Fibroblast of mammary gland (primary cell): ENCODE data around the gene UBAC2.

ENCODE experiments used
- DNase-seq: peaks from one replicate; pipeline ENCODE4 v3.0.0-alpha.2; 2010; ENCODE audit warnings: low read depth
- H3K4me3 ChIP-seq: 2 replicates; pipeline ENCODE4 v1.5.1; 2011; ENCODE audit warnings: low read depth, mild to moderate bottlenecking, low read length, moderate library complexity; ENCODE audit not compliant: control insufficient read depth
- TF ChIP-seq, protein P1 (sequence below): conservative IDR thresholded peaks from 2 replicates; pipeline ENCODE4 v1.5.1; 2011; ENCODE audit warnings: low read depth, low read length, inconsistent platforms; ENCODE audit not compliant: control insufficient read depth, insufficient read depth

UBAC2 gene

DNA sequence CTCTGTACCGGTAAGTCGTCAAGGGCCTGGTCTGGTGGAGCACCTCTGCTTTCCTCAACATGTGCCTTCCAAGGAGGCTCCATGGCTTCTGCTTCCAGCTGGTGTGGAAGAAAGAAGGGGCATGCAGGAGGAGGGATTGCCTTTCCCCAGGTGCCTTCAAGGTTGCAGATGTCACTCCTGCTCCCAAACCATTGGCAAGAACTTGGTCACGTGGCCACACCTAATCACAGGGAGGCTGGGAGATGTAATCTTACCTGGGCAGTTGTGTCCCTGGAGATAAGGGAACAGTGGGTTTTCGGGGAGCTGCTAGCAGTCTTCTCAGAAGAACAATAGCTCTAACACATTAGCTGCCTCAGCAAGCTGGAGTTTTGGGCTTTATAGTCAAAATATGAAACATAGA lies 67.3 kb downstream of the UBAC2 start:
- H3K4me3 ChIP-seq = no peak overlapping the region
- TF ChIP-seq, protein P1, sequence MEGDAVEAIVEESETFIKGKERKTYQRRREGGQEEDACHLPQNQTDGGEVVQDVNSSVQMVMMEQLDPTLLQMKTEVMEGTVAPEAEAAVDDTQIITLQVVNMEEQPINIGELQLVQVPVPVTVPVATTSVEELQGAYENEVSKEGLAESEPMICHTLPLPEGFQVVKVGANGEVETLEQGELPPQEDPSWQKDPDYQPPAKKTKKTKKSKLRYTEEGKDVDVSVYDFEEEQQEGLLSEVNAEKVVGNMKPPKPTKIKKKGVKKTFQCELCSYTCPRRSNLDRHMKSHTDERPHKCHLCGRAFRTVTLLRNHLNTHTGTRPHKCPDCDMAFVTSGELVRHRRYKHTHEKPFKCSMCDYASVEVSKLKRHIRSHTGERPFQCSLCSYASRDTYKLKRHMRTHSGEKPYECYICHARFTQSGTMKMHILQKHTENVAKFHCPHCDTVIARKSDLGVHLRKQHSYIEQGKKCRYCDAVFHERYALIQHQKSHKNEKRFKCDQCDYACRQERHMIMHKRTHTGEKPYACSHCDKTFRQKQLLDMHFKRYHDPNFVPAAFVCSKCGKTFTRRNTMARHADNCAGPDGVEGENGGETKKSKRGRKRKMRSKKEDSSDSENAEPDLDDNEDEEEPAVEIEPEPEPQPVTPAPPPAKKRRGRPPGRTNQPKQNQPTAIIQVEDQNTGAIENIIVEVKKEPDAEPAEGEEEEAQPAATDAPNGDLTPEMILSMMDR = no peak
- DNase-seq = no peak

DNA sequence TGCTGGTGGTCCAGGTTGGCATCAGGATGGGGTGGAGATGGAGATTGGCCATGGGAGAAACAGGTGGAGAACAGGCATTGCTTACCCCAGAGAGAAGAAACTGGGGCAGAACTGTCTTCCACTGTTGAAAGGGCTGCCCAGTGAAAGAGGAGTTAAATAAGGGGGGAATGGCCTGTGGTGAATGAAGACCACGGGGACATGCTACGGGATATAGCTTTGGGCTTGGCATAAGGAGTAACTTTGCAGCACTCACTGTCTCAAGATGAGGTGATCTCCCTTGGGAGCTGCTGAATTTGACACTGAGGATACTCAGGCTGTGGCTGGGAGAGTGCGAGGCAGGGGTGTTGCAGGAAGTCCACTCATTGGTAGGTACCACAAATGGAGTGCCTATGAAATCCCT lies 68.2 kb downstream of the UBAC2 start:
- no peak overlapping the region for H3K4me3 ChIP-seq
- DNase-seq = no peak
- TF ChIP-seq, protein P1 = no peak

DNA sequence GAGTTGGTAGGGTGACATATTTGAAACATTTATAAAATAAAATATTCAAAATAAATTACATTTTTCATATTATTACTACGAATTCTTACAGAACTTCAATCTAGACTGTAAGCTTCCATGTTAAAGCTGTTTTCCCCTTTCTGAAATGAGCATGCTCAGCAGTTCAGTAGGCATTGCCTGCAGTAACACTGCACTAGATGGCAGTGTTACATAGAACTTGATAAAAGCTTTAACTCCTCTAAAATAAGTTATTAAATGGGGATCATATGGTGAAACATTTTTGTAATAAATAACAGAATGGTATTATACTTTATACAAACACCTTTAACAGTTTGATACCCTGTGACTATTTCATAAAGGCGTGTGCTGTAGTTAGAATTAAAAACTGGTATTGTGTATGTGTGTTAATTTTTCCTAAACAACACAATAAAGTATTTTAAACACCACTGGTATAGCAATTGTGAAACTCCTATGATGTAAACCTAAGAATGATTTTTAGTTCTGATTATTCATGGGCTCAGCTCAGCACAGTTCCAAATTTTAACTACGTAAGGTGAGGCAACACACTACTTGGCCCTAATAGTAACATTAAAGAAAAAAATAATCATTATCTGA lies 69.1 kb downstream of the UBAC2 start:
- DNase-seq = peak; percentile 77
- no peak overlapping the region for H3K4me3 ChIP-seq
- TF ChIP-seq, protein P1 = peak; percentile 80

DNA sequence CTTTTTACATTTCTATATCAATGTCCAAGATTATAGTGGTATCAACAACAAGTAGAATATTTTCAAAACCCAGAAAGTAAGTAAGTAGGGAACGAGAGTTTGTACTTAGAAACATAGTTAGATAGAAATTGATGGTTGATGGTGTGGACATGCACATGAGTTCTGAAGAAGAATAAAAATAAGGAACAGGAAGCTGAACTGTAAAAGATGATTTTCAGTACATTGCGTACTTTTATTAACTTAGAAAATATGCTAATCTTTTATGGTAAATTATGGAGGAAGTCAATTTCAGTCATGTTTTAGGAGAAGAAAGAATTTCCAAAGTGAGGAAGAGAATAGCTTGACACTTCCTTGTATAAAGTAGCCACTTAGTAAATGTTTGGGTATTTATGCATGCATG lies 69.9 kb downstream of the UBAC2 start:
- DNase-seq = no peak
- H3K4me3 ChIP-seq = no peak overlapping the region
- TF ChIP-seq, protein P1 = no peak

DNA sequence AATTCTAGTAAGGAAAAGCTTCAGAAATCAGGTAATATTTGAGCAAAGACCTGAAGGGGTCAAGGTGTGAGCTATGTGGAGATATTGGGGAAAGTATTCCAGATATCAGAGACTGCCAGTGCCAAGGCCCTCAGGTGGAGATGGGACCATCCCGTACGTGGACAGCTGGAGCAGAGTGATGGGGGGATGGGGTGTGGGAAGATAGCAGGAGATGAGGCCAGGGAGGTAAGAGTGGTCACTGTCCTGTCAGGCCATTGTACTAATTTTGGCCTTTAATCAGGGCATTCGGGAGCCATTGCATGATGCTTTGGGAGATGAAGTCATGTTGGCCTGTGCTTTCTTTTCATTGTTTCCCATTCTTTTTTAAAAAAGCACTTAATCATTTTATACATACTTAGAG lies 70.6 kb downstream of the UBAC2 start:
- TF ChIP-seq, protein P1 = no peak
- no peak overlapping the region for H3K4me3 ChIP-seq
- no peak for DNase-seq

DNA sequence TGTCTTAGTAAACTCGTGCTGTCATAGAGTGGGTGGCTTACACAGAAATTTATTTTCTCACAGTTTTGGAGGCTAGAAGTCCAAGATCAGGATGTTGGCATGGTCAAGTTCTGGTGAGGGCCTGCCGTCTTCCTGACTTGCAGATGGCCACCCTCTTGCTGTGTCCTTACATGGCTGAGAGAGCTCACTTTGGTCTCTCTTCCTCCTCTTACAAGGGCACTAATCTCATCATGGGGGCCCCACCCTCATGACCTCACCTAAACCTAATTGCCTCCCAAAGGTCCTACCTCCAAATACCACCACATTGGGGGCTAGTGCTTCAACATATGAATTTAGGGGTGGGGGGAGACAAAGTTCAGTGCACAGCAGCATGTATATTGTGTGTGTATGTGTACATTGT lies 71.8 kb downstream of the UBAC2 start:
- no peak overlapping the region for H3K4me3 ChIP-seq
- TF ChIP-seq, protein P1 = no peak
- DNase-seq = no peak

DNA sequence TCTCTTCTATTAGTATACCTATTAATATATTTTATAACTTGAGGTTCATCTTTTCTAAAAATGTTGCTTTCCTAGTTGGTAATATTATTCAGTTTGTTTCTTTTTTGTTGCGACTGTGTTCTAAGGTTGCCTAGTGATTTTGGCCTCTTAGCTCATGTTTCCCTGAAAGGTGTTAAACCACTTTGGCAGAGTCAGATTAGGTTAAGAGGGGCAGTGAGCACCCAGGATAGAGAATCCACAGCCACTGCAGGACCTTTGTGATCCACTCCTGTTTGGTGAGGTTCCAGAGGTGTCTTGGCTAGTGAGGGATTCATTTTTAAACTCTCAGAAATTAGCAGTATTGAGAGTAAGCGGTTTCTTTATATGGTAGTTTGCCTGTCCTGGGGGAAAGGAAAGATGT lies 72.5 kb downstream of the UBAC2 start:
- DNase-seq = no peak
- TF ChIP-seq, protein P1 = no peak
- no peak overlapping the region for H3K4me3 ChIP-seq
